ENCODE measurements around the gene ABI3BP.

Gene ABI3BP

DNA sequence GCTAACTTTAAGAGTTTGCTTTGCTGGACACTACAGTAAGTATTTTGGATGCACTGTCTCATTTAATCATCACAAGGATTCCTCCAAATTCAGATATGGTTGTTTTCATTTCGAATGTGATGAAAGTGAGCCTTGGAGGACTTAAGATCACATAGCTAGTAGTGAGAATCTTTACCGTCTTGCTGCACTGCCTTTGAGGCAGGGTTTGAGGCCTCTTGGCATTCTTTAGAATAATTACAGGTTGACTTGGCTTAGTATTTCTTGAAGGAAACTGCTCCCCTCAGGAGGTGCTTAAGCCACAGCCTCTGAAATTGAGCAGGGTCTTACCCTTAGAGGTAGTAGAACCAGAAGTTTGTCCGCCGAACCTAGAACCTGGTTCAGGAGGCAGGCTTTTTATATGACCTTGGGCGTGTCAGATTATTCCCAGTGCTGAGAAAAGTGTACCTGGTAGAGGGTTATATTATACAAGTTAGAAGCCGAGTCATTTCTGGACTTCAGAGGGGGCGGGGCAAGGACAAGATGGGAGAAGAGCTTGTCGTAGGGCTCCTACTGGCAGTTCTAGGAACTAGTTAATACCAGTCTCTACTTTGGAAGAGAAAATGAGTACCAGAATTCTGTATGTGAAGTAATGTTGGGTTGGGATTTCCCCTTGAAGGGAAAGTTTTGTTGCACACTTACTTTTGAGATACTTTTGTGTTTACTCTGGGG, 282.8 kb downstream of the ABI3BP start:
- Histone ChIP-seq H3K27me3 (no peaks in the 10 kb centered on the region), H3K9ac (peak overlapping the region; percentile 88), H3K36me3 (peaks cover 37% of the 10 kb centered on the region), H3K4me1 (peaks cover 20% of the 10 kb centered on the region), H3K9me3 (no peaks in the 10 kb centered on the region; the same call in 1 of the 2 replicates), H3K4me2 (peak overlapping the region; percentile 83), H3K27ac (peak overlapping the region; percentile 82), H3K4me3 (peak overlapping the region; percentile 92), H4K20me1 (peaks cover 56% of the 10 kb centered on the region)
- no peak for TF ChIP-seq Cebpa-rat (IDR thresholded peaks at IDR 0.05)

- H4K20me1 ChIP-seq, result peaks cover 50% of the 10 kb centered on the region
- H3K9ac ChIP-seq, result peak overlapping the region; percentile 96
- peaks cover 20% of the 10 kb centered on the region for H3K4me1 ChIP-seq
- H3K36me3 ChIP-seq, result peaks cover 31% of the 10 kb centered on the region
- no peaks in the 10 kb centered on the region for H3K27me3 ChIP-seq
- peak overlapping the region; percentile 83 for H3K4me2 ChIP-seq
- peak overlapping the region; percentile 97 for H3K27ac ChIP-seq
- no peak for TF ChIP-seq Cebpa-rat (IDR thresholded peaks at IDR 0.05)
- no peaks in the 10 kb centered on the region; the same call in 1 of the 2 replicates for H3K9me3 ChIP-seq
- peak overlapping the region; percentile 92 for H3K4me3 ChIP-seq
Observed at GRCh38 chr3:100709842-100710260, 283.4 kb downstream of the ABI3BP start.

DNA sequence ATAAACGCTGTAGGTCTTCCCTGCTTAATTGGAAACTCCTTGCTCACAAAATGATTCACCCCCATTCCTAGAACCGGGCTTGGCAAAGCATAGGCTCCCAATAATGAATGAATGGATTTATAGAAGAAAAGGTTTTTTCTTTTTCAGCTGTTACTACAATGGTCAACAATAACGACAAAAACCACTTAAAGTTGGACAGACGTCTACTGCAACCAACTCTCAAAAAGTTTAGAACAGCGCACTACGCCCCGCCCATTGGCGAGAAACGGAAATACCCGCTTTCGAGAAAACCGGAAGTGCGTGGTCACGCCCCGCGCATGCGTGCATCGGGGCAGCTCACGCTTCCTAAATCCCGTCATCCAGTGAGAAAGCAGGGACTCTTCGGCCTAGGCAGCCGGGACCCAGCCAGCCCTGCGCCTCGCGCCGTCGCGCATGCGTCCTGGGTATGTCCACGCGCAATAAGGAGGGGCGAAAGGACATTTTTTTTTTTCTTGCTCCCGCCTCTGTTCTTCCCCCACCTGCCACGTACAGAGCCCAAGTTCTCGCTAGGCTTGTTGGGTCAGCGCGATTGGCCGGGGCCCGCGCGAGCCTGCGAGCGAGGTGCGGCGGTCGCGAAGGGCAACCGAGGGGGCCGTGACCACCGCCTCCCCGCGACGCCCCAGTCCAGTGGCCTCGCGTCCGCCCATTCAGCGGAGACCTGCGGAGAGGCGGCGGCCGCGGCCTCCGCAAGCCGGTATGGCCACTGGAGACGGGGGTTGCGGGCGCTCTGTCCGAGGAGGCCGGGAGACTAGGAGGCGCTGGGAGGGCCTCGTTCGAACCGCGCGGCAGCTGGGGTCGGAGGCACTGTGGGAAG, 284.0 kb downstream of the ABI3BP start, which contains the start of gene TFG:
TFG (plus strand) TSS at position 506 of the 853 bp plus-strand sequence. CDS start 4,192 bp downstream, outside the sequence.
- Histone ChIP-seq H3K27me3 (no peaks in the 10 kb centered on the region), H3K9ac (peak within 1 kb of the TSS; percentile 96), H3K36me3 (peaks cover 26% of the 10 kb centered on the region), H3K9me3 (no peaks in the 10 kb centered on the region; the same call in 1 of the 2 replicates), H3K4me1 (peaks cover 20% of the 10 kb centered on the region), H3K27ac (peak within 1 kb of the TSS; percentile 97), H3K4me3 (peak within 1 kb of the TSS; percentile 92), H3K4me2 (peak within 1 kb of the TSS; percentile 83), H4K20me1 (peaks cover 44% of the 10 kb centered on the region)
- no peak for TF ChIP-seq Cebpa-rat (IDR thresholded peaks at IDR 0.05)

DNA sequence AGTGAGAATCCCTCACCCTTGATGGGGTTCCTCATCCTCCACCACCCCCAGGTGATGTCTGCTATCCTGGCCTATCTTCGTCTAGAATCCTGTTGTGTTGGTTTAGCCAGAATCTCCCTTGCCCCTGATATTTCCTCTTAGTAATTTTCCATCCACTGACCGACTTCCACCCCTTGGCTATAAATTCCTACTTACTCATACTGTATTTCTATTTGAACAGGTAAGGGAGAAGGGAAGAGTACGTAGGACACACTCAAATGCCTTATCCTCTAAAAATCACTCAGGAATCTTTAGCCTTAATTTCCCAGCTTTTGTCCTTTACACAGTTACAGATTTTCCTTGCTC, 284.6 kb downstream of the ABI3BP start:
- Histone ChIP-seq H3K27me3 (no peaks in the 10 kb centered on the region), H3K36me3 (peaks cover 20% of the 10 kb centered on the region)

DNA sequence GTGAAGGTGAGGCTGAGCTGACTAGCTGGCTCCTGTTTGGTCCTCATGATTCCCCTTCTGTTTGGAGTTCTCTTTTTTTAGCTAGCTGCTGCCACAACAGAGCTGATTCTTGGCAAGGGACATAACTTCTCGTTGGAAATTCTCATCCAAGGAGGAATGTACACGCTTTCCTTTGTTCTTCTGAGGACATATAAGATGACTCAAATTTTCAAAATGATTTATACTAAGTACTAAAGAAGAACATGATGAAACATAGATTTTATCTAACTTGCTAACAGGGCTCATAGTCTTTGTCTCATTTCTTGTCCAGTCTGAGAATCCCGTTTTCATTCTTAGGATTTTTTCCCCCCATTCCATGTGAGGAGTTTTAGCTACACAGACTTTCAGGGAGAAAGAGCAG, 286.9 kb downstream of the ABI3BP start:
- no peak overlapping the region for H3K9ac ChIP-seq
- peaks cover 16% of the 10 kb centered on the region for H4K20me1 ChIP-seq
- H3K27me3 ChIP-seq, result no peaks in the 10 kb centered on the region
- H3K4me3 ChIP-seq, result no peak overlapping the region
- no peak overlapping the region for H3K27ac ChIP-seq
- peaks cover 15% of the 10 kb centered on the region for H3K4me1 ChIP-seq
- no peaks in the 10 kb centered on the region; the same call in 1 of the 2 replicates for H3K9me3 ChIP-seq
- TF ChIP-seq Cebpa-rat (IDR thresholded peaks at IDR 0.05), result no peak
- no peak overlapping the region for H3K4me2 ChIP-seq
- peaks cover 5% of the 10 kb centered on the region; the same call in 1 of the 2 replicates for H3K36me3 ChIP-seq

More for the DNA sequence above, 284.6 kb downstream of the ABI3BP start:
- Histone ChIP-seq H3K4me2 (peak overlapping the region; percentile 72), H3K27ac (peak overlapping the region; percentile 97), H4K20me1 (peaks cover 38% of the 10 kb centered on the region), H3K9ac (peak overlapping the region; percentile 96), H3K9me3 (no peaks in the 10 kb centered on the region; the same call in 1 of the 2 replicates), H3K4me1 (peaks cover 20% of the 10 kb centered on the region), H3K4me3 (peak overlapping the region; percentile 92)
- TF ChIP-seq Cebpa-rat (IDR thresholded peaks at IDR 0.05), result no peak

- H4K20me1 ChIP-seq, result no peaks in the 10 kb centered on the region
- no peak overlapping the region for H3K4me3 ChIP-seq
- no peaks in the 10 kb centered on the region for H3K36me3 ChIP-seq
- no peaks in the 10 kb centered on the region; the same call in 1 of the 2 replicates for H3K9me3 ChIP-seq
- no peak overlapping the region for H3K4me2 ChIP-seq
- TF ChIP-seq Cebpa-rat (IDR thresholded peaks at IDR 0.05), result no peak
- H3K27ac ChIP-seq, result no peak overlapping the region
- H3K27me3 ChIP-seq, result no peaks in the 10 kb centered on the region
- no peak overlapping the region for H3K9ac ChIP-seq
- peaks cover 5% of the 10 kb centered on the region for H3K4me1 ChIP-seq
Observed at GRCh38 chr3:100703865-100704264, 289.4 kb downstream of the ABI3BP start.

GRCh38 chr3:100702980-100703345, 290.3 kb downstream of the ABI3BP start:
- H3K4me3 ChIP-seq, result no peak overlapping the region
- TF ChIP-seq Cebpa-rat (IDR thresholded peaks at IDR 0.05), result no peak
- H3K4me1 ChIP-seq, result no peaks in the 10 kb centered on the region
- no peaks in the 10 kb centered on the region for H3K36me3 ChIP-seq
- no peaks in the 10 kb centered on the region for H3K27me3 ChIP-seq
- H3K9me3 ChIP-seq, result no peaks in the 10 kb centered on the region
- no peak overlapping the region for H3K9ac ChIP-seq
- H4K20me1 ChIP-seq, result no peaks in the 10 kb centered on the region
- no peak overlapping the region for H3K4me2 ChIP-seq
- H3K27ac ChIP-seq, result no peak overlapping the region

- no peaks in the 10 kb centered on the region for H3K4me1 ChIP-seq
- H4K20me1 ChIP-seq, result no peaks in the 10 kb centered on the region
- no peaks in the 10 kb centered on the region for H3K27me3 ChIP-seq
- H3K27ac ChIP-seq, result no peak overlapping the region
- H3K9ac ChIP-seq, result no peak overlapping the region
- no peaks in the 10 kb centered on the region for H3K36me3 ChIP-seq
- H3K4me2 ChIP-seq, result no peak overlapping the region
- H3K4me3 ChIP-seq, result no peak overlapping the region
- no peak for TF ChIP-seq Cebpa-rat (IDR thresholded peaks at IDR 0.05)
- no peaks in the 10 kb centered on the region for H3K9me3 ChIP-seq
Observed at GRCh38 chr3:100702082-100702979, 290.9 kb downstream of the ABI3BP start.

DNA sequence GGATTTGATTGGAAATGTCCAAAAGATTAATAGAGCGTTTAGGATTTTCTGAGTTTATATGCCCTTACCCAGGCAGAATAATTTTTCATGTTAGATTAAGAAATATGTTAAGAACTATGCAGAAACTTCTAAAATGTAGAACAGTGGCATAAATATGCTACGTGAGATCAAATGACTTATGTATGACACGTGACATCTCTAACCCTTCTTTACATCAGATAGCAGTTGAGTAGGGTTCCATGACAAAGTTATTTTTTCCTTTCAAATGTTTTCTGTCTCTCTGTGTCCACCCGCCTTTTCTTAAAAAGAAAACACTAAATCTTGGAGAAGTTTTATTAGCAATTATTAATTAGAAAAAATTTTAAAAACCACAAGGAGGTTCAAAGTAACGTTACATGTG, 292.5 kb downstream of the ABI3BP start:
- H3K4me1 ChIP-seq, result no peaks in the 10 kb centered on the region
- no peak overlapping the region for H3K9ac ChIP-seq
- no peaks in the 10 kb centered on the region for H3K36me3 ChIP-seq
- H3K9me3 ChIP-seq, result no peaks in the 10 kb centered on the region
- H3K4me2 ChIP-seq, result no peak overlapping the region
- H3K4me3 ChIP-seq, result no peak overlapping the region
- H3K27me3 ChIP-seq, result no peaks in the 10 kb centered on the region
- H4K20me1 ChIP-seq, result no peaks in the 10 kb centered on the region
- H3K27ac ChIP-seq, result no peak overlapping the region
- TF ChIP-seq Cebpa-rat (IDR thresholded peaks at IDR 0.05), result no peak
